ENCODE results near the gene PDGFA.

- TF ChIP-seq, protein P1, sequence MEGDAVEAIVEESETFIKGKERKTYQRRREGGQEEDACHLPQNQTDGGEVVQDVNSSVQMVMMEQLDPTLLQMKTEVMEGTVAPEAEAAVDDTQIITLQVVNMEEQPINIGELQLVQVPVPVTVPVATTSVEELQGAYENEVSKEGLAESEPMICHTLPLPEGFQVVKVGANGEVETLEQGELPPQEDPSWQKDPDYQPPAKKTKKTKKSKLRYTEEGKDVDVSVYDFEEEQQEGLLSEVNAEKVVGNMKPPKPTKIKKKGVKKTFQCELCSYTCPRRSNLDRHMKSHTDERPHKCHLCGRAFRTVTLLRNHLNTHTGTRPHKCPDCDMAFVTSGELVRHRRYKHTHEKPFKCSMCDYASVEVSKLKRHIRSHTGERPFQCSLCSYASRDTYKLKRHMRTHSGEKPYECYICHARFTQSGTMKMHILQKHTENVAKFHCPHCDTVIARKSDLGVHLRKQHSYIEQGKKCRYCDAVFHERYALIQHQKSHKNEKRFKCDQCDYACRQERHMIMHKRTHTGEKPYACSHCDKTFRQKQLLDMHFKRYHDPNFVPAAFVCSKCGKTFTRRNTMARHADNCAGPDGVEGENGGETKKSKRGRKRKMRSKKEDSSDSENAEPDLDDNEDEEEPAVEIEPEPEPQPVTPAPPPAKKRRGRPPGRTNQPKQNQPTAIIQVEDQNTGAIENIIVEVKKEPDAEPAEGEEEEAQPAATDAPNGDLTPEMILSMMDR (conservative IDR thresholded peaks at IDR 0.05; ENCODE audit: low read depth, low read length), result no peak
- TF ChIP-seq EZH2 (IDR thresholded peaks at IDR 0.05; ENCODE audit: low read length, unreplicated experiment), result no peak
- TF ChIP-seq EZH2phosphoT487 (IDR thresholded peaks at IDR 0.05; ENCODE audit: borderline replicate concordance, low read length), result no peak
Measured at GRCh38 chr7:515628-516027, 4.0 kb downstream of the PDGFA start.

Measured in PC-3 (cell line).